Nephron progenitor cell (in vitro differentiated cells): ENCODE measurements around the gene STK11.

ENCODE experiments used
- DNase-seq: peaks from one replicate; pipeline ENCODE4 v3.0.0; 2021
- H3K27ac Mint-ChIP-seq: 2 replicates; pipeline ENCODE4 v1.8.0; 2021; ENCODE audit warnings: mild to moderate bottlenecking, moderate library complexity, mixed read lengths
- H3K27me3 Mint-ChIP-seq: 2 replicates; pipeline ENCODE4 v1.8.0; 2021; ENCODE audit warnings: mild to moderate bottlenecking, low read depth, mixed read lengths; ENCODE audit not compliant: poor library complexity
- H3K36me3 Mint-ChIP-seq: 2 replicates; pipeline ENCODE4 v1.8.0; 2021; ENCODE audit warnings: low read depth, mixed read lengths
- H3K4me1 Mint-ChIP-seq: 2 replicates; pipeline ENCODE4 v1.8.0; 2021; ENCODE audit warnings: mixed read lengths
- H3K4me3 Mint-ChIP-seq: 2 replicates; pipeline ENCODE4 v1.8.0; 2021; ENCODE audit warnings: mild to moderate bottlenecking, moderate library complexity, mixed read lengths
- H3K9me3 Mint-ChIP-seq: 2 replicates; pipeline ENCODE4 v1.8.0; 2021; ENCODE audit warnings: mild to moderate bottlenecking, moderate library complexity, mixed read lengths
- CTCF ChIP-seq: fragments of 200-600 bp; sonication (generic); IDR thresholded peaks from 2 replicates; pipeline ENCODE4 v1.5.0; 2021; ENCODE audit warnings: antibody characterized with exemption

The STK11 gene

GRCh38 chr19:1164684-1165531 lies 40.7 kb upstream of the STK11 start:
- DNase-seq = no peak
- no peak for TF ChIP-seq CTCF
- peak overlapping the region; percentile 85 for H3K27ac Mint-ChIP-seq

GRCh38 chr19:1166872-1167573 lies 38.6 kb upstream of the STK11 start:
- Mint-ChIP-seq H3K36me3 (no peaks in the 10 kb centered on the region), H3K9me3 (no peaks in the 10 kb centered on the region), H3K4me3 (no peak overlapping the region), H3K27ac (peak overlapping the region; percentile 87), H3K4me1 (peaks cover 60% of the 10 kb centered on the region), H3K27me3 (no peaks in the 10 kb centered on the region)
- TF ChIP-seq CTCF = no peak
- DNase-seq = no peak

More at GRCh38 chr19:1164684-1165531, 40.7 kb upstream of the STK11 start:
- no peaks in the 10 kb centered on the region for H3K36me3 Mint-ChIP-seq
- no peaks in the 10 kb centered on the region for H3K9me3 Mint-ChIP-seq
- H3K27me3 Mint-ChIP-seq = no peaks in the 10 kb centered on the region
- H3K4me1 Mint-ChIP-seq = peaks cover 51% of the 10 kb centered on the region
- peak overlapping the region; percentile 28 for H3K4me3 Mint-ChIP-seq

- Mint-ChIP-seq H3K27ac (no peak overlapping the region), H3K27me3 (no peaks in the 10 kb centered on the region), H3K4me3 (no peak overlapping the region), H3K9me3 (no peaks in the 10 kb centered on the region), H3K36me3 (no peaks in the 10 kb centered on the region), H3K4me1 (peaks cover 65% of the 10 kb centered on the region)
- no peak for TF ChIP-seq CTCF
- no peak for DNase-seq
Observed at GRCh38 chr19:1167687-1168571, 37.6 kb upstream of the STK11 start.

- Mint-ChIP-seq H3K4me1 (peaks cover 61% of the 10 kb centered on the region), H3K27ac (peak overlapping the region; percentile 89), H3K27me3 (no peaks in the 10 kb centered on the region), H3K4me3 (peak overlapping the region; percentile 65), H3K9me3 (no peaks in the 10 kb centered on the region), H3K36me3 (no peaks in the 10 kb centered on the region)
- TF ChIP-seq CTCF = no peak
- DNase-seq = peak; percentile 66
Observed at GRCh38 chr19:1168572-1169410, 36.8 kb upstream of the STK11 start.

- DNase-seq = no peak
- H3K36me3 Mint-ChIP-seq = no peaks in the 10 kb centered on the region
- H3K9me3 Mint-ChIP-seq = no peaks in the 10 kb centered on the region
- H3K4me3 Mint-ChIP-seq = peak overlapping the region; percentile 60
- no peak overlapping the region for H3K27ac Mint-ChIP-seq
- H3K27me3 Mint-ChIP-seq = no peaks in the 10 kb centered on the region
- peaks cover 62% of the 10 kb centered on the region for H3K4me1 Mint-ChIP-seq
- TF ChIP-seq CTCF = no peak
Observed at GRCh38 chr19:1169411-1169791, 36.2 kb upstream of the STK11 start.
